Measurements from ENCODE around the gene PACRG. TPM values are rescaled to one million over a fixed set of nuclear protein-coding genes. Genes with fewer than 3 reads are reported as not detected.

PACRG gene
- total and polyA plus RNA-seq, 2 of the 8 experiments (the other 6 are each of a cell fraction or from before 2014, with no cell fraction given): 0.44 to 0.54 TPM

- TF ChIP-seq HDAC2 (IDR thresholded peaks at IDR 0.05; ENCODE audit: borderline replicate concordance in 1 of 2, low read depth in 2 of 2, low read length in 2 of 2): no peak
Measured at GRCh38 chr6:162852192-162852591, 124.4 kb downstream of the PACRG start (continued).
